ENCODE measurements around the gene UNC13C.

GRCh38 chr15:54373332-54373731 is 395.1 kb downstream of the UNC13C start:
- no peak for TF ChIP-seq ZNF263 (CRISPR knock-in tag; IDR thresholded peaks at IDR 0.05)
- TF ChIP-seq, protein P1, sequence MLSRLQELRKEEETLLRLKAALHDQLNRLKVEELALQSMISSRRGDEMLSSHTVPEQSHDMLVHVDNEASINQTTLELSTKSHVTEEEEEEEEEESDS (CRISPR knock-in tag; IDR thresholded peaks at IDR 0.05; ENCODE audit: borderline replicate concordance) = no peak
- no peak for TF ChIP-seq LRRFIP1 (CRISPR knock-in tag; conservative IDR thresholded peaks at IDR 0.05)
- no peak for TF ChIP-seq POLR2A (IDR thresholded peaks at IDR 0.05; ENCODE audit: insufficient read depth in 1 of 2, low read depth in 2 of 2, low read length in 2 of 2)
- TF ChIP-seq MXD1 (CRISPR knock-in tag; IDR thresholded peaks at IDR 0.05) = no peak
- TF ChIP-seq POLR2AphosphoS5 (IDR thresholded peaks at IDR 0.05; ENCODE audit: low read depth, low read length) = no peak
- TF ChIP-seq, protein P2, sequence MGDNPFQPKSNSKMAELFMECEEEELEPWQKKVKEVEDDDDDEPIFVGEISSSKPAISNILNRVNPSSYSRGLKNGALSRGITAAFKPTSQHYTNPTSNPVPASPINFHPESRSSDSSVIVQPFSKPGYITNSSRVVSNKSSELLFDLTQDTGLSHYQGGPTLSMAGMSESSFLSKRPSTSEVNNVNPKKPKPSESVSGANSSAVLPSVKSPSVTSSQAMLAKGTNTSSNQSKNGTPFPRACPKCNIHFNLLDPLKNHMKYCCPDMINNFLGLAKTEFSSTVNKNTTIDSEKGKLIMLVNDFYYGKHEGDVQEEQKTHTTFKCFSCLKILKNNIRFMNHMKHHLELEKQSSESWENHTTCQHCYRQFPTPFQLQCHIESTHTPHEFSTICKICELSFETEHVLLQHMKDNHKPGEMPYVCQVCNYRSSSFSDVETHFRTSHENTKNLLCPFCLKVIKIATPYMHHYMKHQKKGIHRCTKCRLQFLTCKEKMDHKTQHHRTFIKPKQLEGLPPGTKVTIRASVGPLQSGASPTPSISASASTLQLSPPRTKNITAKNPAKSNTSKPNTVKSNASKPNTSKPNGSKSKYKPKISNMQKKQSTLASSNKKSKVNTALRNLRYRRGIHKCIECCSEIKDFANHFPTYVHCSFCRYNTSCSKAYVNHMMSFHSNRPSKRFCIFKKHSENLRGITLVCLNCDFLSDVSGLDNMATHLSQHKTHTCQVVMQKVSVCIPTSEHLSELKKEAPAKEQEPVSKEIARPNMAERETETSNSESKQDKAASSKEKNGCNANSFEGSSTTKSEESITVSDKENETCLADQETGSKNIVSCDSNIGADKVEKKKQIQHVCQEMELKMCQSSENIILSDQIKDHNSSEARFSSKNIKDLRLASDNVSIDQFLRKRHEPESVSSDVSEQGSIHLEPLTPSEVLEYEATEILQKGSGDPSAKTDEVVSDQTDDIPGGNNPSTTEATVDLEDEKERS (CRISPR knock-in tag; IDR thresholded peaks at IDR 0.05) = no peak
- no peak for TF ChIP-seq MAZ (IDR thresholded peaks at IDR 0.05; ENCODE audit: borderline replicate concordance, low read depth, low read length)
- no peak for TF ChIP-seq MAZ (CRISPR knock-in tag; IDR thresholded peaks at IDR 0.05; ENCODE audit: low read depth)
- no peak for TF ChIP-seq NFYB (CRISPR knock-in tag; IDR thresholded peaks at IDR 0.05)
- TF ChIP-seq NR2F1 (CRISPR knock-in tag; IDR thresholded peaks at IDR 0.05) = no peak
- TF ChIP-seq ZNF687 (CRISPR knock-in tag; IDR thresholded peaks at IDR 0.05) = no peak
- no peak for TF ChIP-seq ZNF274 (CRISPR knock-in tag; IDR thresholded peaks at IDR 0.05)
- TF ChIP-seq ZSCAN9 (CRISPR knock-in tag; IDR thresholded peaks at IDR 0.05; ENCODE audit: borderline replicate concordance) = no peak
